ENCODE data around the gene TXNDC5.

Gene TXNDC5

DNA sequence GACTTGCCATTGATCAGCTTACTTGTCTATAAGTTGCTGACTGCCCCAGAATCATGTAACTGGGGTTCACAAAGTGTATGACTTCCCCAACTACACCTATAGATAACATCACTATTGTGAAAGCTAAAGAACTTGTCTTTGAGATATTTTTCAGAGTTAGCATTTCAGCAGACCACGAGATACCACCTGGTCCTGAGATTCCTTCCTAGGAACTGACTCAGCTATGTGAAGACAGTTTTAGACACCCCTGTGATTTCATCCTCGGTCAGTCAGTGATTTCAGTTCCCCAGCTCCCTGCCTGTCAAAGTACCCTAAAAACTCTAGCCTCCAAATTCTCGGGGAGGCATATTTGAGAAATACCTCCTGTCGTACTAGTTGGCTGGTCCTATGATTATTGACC lies 62.4 kb downstream of the TXNDC5 start:
- DNase-seq, result no peak

DNA sequence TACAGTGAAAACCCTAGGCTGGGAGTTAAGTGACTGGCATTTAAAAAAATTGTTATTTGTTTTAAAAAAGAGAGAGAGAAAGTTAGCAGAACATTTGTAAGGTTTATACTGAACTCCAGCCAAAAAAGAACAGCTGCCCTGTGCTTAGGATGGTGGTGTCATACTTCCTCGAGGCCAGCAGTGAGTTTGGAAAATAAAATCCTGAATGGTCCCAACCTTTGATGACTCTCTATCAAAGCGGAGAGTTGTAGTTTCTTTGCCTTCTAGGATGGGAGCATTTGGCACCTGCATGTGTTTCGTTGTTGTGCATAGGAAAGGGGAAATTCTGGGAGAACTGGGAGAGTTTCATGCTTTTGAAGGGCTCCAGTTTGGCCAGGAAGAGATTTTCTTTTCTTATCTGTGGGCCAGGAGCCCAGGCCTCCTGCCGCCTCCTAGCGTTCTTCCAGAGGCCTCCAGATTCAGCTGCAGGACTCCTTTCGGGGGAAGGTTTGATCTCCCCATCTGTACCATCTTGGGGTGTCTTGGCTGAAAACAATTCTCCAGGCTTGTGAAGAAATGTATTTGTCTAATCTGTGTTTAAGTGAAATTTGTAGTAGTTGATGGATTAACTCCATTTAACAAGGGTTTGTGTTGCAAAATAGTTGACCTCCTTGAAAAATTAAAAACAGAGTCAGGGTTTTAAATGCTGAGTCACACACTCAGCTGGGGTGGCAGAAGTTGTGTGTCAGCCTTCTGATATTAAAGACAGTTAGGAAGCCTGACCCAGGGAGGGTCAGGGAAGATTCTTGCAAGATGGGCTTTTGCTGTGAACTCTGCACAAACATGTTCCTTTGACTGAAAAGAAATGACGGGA lies 63.4 kb downstream of the TXNDC5 start:
- DNase-seq, result no peak

DNA sequence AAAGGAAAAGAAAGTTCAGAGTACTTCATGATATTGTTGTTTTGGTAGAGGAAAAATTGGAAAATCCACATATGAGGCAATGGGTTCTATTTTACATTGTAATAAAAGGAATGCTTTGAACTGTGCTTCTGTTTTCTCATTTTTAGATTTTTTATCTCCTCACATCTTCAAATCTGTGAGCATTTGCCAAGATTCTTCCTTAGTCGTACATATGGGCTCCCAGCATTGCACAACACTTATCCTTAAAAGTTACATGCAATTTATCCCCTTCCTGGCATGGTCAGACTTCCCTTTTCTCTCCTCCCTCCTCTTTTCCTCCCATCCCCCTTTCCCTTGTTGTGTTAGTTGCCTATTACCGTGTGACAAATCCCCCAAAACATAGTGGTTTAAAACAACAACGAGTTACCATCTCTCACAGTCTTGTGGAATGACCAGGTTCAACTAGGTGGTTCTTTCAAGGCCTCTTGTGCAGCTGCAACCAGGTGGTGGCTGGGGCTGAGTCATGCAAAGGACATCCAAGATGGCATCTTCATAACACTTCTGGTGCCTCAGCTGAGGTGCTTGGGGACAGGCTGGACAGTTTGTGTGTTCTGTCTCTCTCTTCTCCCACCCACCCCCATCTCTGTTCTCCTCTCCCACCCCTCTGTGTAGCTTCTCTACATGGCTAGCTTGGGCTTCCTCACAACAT lies 68.7 kb downstream of the TXNDC5 start:
- DNase-seq, result no peak

DNA sequence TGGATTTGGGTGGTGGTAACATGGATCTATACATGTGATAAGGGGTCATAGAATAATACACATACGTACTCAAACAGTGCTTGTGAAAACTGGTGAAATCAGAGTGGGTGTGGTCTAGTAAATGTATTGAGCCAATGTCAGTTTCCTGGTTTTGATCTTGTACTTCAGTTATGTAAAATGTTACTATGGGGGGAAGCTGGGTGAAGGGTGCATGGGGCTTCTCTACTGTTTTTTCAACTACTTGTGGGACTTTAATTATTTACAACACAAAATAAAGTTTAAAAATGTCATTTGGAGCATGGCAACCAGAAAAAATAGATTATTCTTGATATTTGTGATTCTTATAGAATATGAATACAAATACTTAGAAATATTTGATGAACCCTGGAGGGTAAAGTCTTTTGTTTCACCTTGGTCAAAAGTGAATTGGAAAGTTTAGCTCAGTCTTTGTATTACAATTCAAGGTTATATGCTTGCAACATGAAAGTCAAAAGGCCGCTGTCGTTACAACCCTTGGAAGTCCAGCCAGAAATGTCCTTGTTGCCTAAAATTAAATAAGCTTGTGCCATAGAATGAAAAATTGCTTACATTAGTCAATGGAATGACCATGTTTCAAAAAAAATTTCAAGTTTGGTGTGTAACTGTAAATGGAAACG lies 74.1 kb downstream of the TXNDC5 start:
- DNase-seq, result no peak

DNA sequence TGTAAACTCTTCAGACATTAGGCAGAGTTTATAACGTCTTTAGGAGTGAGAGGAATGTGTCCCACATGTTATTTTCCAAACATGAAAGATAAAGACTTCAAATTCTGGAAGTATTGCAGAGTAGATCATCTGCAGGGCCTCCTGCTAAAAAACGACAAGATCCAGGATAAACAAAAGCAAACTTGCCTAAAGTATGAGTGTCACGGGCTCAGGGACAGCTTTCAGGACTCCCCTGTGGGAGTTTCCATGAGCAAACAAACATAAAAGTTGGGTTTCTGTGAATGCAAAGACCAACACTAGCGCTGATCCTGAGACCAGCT lies 76.9 kb downstream of the TXNDC5 start:
- DNase-seq, result no peak

DNA sequence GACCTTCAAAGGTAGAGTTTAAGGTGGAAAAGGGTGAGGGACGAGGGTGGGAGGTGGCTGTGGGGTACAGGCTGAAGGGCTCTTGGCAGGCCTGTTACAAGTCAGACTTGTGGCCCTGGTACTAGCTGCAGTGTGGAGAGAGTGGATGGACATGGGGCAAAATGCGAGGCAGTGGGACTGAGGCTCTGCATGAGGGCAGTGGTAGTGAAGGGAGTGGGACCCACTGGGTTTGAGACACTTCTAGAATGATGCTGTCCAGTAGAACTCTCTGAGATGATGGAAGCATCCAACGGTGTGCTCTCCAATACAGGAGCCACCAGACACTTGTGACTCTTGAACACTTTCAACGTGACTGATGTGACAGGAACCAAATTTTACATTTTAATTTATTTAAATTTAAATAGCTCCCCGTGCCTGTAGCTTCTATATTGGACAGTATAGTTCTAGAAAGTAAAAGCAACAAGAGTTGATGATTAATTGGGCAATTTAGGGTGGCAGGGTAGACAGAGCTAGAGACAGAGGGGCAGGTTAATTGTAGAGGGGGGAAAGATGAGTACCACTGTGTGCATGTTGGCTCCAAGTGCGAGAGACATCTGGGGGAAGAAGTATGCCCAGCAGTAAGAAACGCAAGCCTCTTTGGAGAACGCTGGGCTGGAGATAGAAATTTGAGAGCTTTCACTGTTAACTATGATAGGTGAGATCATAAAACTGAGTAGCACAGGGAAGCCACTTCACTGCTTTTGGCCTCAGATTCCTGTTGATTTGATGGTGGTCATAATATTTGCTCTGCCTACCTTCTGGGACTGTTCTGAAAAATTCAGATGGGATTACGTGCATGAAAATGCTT lies 77.5 kb downstream of the TXNDC5 start:
- no peak for DNase-seq

Data from NCI-H2171 (cell line).